ENCODE data around the gene CCDC57.

- TF ChIP-seq POLR2AphosphoS5 (IDR thresholded peaks at IDR 0.05) (no peak), EP300 (conservative IDR thresholded peaks at IDR 0.05; ENCODE audit: poor library complexity, severe bottlenecking) (no peak), CTCF (IDR thresholded peaks at IDR 0.05; ENCODE audit: poor library complexity, severe bottlenecking) (no peak), RAD21 (conservative IDR thresholded peaks at IDR 0.05) (no peak), EZH2 (IDR thresholded peaks at IDR 0.05; ENCODE audit: borderline replicate concordance, insufficient read depth, low read length, poor library complexity, severe bottlenecking) (no peak)
These were observed 1.5 kb upstream of the CCDC57 start for GRCh38 chr17:82214012-82214628.

Measured in neural cell (in vitro differentiated cells).